Endothelial cell of hepatic sinusoid (primary cell): ENCODE results near the gene TMEM42.
"Not testable (repeated sequence)": the region's sequence is repeated elsewhere in the genome, so short reads cannot be mapped to it uniquely, and the experiment has no call there.

Source experiments
- in situ Hi-C: cut with HindIII; loops from 2 replicates; pipeline ENCODE4 v1.10.0; 2017; ENCODE audit warnings: low sequenced_read_pairs

Gene TMEM42

GRCh38 chr3:44861412-44862225 is at the start of gene TMEM42:
Gene TMEM42, plus strand, starts transcription at chr3:44861912. Its CDS starts 13 bp downstream, at chr3:44861925.
- in situ Hi-C loops, result no loop called here

GRCh38 chr3:44814751-44815150 is 47.0 kb upstream of the TMEM42 start:
- in situ Hi-C loops, result loop anchor here (25.0 kb wide), 1 partner anchor 277 kb away; no protein-coding TSS in a partner anchor

- in situ Hi-C loops, result loop anchor here (25.0 kb wide), 1 partner anchor 279 kb away; no protein-coding TSS in a partner anchor
Measured at GRCh38 chr3:44816334-44816733, 45.4 kb upstream of the TMEM42 start.

GRCh38 chr3:44821206-44821605 is 40.5 kb upstream of the TMEM42 start:
- in situ Hi-C loops, result loop anchor here (25.0 kb wide), 1 partner anchor 284 kb away; no protein-coding TSS in a partner anchor

- in situ Hi-C loops, result no loop called here
Measured at GRCh38 chr3:44825264-44825925, 36.3 kb upstream of the TMEM42 start.

GRCh38 chr3:44827196-44827595 is 34.5 kb upstream of the TMEM42 start:
- in situ Hi-C loops, result no loop called here

GRCh38 chr3:44831232-44831631 is 30.5 kb upstream of the TMEM42 start:
- in situ Hi-C loops, result no loop called here

GRCh38 chr3:44832032-44832431 is 29.7 kb upstream of the TMEM42 start:
- in situ Hi-C loops, result no loop called here

GRCh38 chr3:44832965-44833364 is 28.7 kb upstream of the TMEM42 start:
- in situ Hi-C loops, result no loop called here

GRCh38 chr3:44833394-44833793 is 28.3 kb upstream of the TMEM42 start:
- in situ Hi-C loops, result no loop called here

- in situ Hi-C loops, result no loop called here
Measured at GRCh38 chr3:44835684-44836083, 26.0 kb upstream of the TMEM42 start.

GRCh38 chr3:44842376-44842775 is 19.3 kb upstream of the TMEM42 start:
- in situ Hi-C loops, result loop anchor here (5.0 kb wide), 1 partner anchor 40 kb away; no protein-coding TSS in a partner anchor

GRCh38 chr3:44845528-44846520 is 15.9 kb upstream of the TMEM42 start:
- in situ Hi-C loops, result no loop called here

- in situ Hi-C loops, result no loop called here
Measured at GRCh38 chr3:44848634-44849033, 13.1 kb upstream of the TMEM42 start.

GRCh38 chr3:44856663-44857062 is 5.0 kb upstream of the TMEM42 start:
- in situ Hi-C loops, result not testable (repeated sequence)

GRCh38 chr3:44860117-44860516 is 1.6 kb upstream of the TMEM42 start:
- in situ Hi-C loops, result no loop called here

- in situ Hi-C loops, result no loop called here
Measured at GRCh38 chr3:44862226-44862637, 520 bp downstream of the TMEM42 start.

- in situ Hi-C loops, result no loop called here
Measured at GRCh38 chr3:44865272-44866035, 3.7 kb downstream of the TMEM42 start.

GRCh38 chr3:44867421-44868111 is 5.9 kb downstream of the TMEM42 start:
- in situ Hi-C loops, result no loop called here
